Upper lobe of left lung (tissue), 6 donors: ENCODE measurements around the gene TNFRSF14. TPM values are rescaled to one million over a fixed set of nuclear protein-coding genes. Genes with fewer than 3 reads are reported as not detected.
"Not testable (repeated sequence)": the region's sequence is repeated elsewhere in the genome, so short reads cannot be mapped to it uniquely, and the experiment has no call there.

Source experiments
- ATAC-seq, 2 donors: fragments of 200-7000 bp; cut with Tn5 transposase; one replicate each; pipeline ENCODE4 v1.9.1; 2022; ENCODE audit warnings: mild to moderate bottlenecking in 2 of 2, moderate library complexity in 2 of 2; ENCODE audit not compliant: low FRiP score in 2 of 2
- DNase-seq, 2 donors: peaks; one replicate each; pipeline ENCODE4 v3.0.0-alpha.2; 2019 to 2020
- H3K27ac ChIP-seq, 4 donors: fragments of 200-600 bp; sonication (generic); one replicate each; pipeline ENCODE4 v1.5.1; 2016 to 2019
- H3K27me3 ChIP-seq, 4 donors: fragments of 200-600 bp; sonication (generic); one replicate each; pipeline ENCODE4 v1.5.1; 2017 to 2019
- H3K36me3 ChIP-seq, 4 donors: fragments of 200-600 bp; sonication (generic); one replicate each; pipeline ENCODE4 v1.5.1; 2016 to 2019
- H3K4me1 ChIP-seq, 4 donors: fragments of 200-600 bp; sonication (generic); one replicate each; pipeline ENCODE4 v1.5.1; 2018 to 2019
- H3K4me3 ChIP-seq, 4 donors: fragments of 200-600 bp; sonication (generic); one replicate each; pipeline ENCODE4 v1.5.1; 2017 to 2019; ENCODE audit warnings: mild to moderate bottlenecking in 2 of 4, moderate library complexity in 1 of 4
- H3K9me3 ChIP-seq, 4 donors: fragments of 200-600 bp; sonication (generic); one replicate each; pipeline ENCODE4 v1.5.1; 2018 to 2019
- EP300 ChIP-seq, 4 donors: sonication (generic); formaldehyde crosslinking; IDR thresholded peaks; one replicate each; pipeline ENCODE4 v1.5.1; 2017; ENCODE audit warnings: antibody characterized with exemption in 4 of 4, control low read depth in 2 of 4
- POLR2A ChIP-seq, 4 donors: fragments of 450-650 bp; IDR thresholded peaks; one replicate each; pipeline ENCODE4 v1.5.1; 2016 to 2017; ENCODE audit warnings: antibody characterized with exemption in 4 of 4, mild to moderate bottlenecking in 2 of 4
- POLR2AphosphoS5 ChIP-seq, 2 donors: sonication (generic); formaldehyde crosslinking; IDR thresholded peaks; one replicate each; pipeline ENCODE4 v1.5.1; 2017; ENCODE audit warnings: antibody characterized with exemption in 2 of 2
- whole genome bisulfite sequencing, 2 donors: methylation state at CpG; one replicate each; pipeline ENCODE4 v1.1.5; 2017 to 2018; 5-methylcytosine and 5-hydroxymethylcytosine counted together
- total RNA-seq, 6 donors: library from RNA; depleted of rRNA in 4 of 6; stranded (reverse); fragments of >200 nt in 4 of 6; gene quantifications; one replicate each; pipeline versions ENCODE4 v1.1.0 to v1.2.1, GENCODE V29; 2016 to 2021
- TF ChIP-seq, protein P1 (sequence below), 6 experiments: fragments of 450-650 bp in 4 of 6; fragments of 200-600 bp in 2 of 6; sonication (generic) in 2 of 6; IDR thresholded peaks; one replicate each; pipeline ENCODE4 v1.5.1; 2016 to 2019; ENCODE audit warnings: antibody characterized with exemption in 6 of 6
- donor health status: DM: no; HTN: no; CAD: no; lungs with moderate emphysema.
- donor health status: DM: no; HTN: yes; CAD: no; lungs with severe emphysema.

Gene TNFRSF14
- total RNA-seq, 6 donors from 2014 or later = 61.1 to 641 (median 147) TPM

DNA sequence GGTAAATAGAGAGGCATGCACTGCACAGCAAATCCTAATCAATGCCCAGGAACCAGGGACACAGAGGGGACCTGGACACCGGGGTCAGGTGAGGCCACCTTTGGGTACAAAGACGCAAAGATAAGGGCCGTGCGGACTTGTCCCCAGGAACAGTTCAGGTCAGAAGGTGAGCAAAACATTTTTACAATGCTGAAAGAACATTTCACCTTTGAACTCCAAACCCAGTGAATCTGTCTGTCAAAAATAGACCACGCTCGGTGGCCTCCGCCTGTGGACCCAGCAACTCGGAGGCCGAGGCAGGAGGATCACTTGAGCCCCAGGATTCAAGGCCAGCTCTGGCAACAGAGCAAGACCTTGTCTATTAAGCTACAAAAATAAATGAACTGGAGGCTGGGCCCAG, 15.2 kb downstream of the TNFRSF14 start:
- TF ChIP-seq EP300 (IDR thresholded peaks at IDR 0.05) (no peak), POLR2AphosphoS5 (IDR thresholded peaks at IDR 0.05) (no peak), POLR2A (IDR thresholded peaks at IDR 0.05) (no peak)
- TF ChIP-seq, protein P1, sequence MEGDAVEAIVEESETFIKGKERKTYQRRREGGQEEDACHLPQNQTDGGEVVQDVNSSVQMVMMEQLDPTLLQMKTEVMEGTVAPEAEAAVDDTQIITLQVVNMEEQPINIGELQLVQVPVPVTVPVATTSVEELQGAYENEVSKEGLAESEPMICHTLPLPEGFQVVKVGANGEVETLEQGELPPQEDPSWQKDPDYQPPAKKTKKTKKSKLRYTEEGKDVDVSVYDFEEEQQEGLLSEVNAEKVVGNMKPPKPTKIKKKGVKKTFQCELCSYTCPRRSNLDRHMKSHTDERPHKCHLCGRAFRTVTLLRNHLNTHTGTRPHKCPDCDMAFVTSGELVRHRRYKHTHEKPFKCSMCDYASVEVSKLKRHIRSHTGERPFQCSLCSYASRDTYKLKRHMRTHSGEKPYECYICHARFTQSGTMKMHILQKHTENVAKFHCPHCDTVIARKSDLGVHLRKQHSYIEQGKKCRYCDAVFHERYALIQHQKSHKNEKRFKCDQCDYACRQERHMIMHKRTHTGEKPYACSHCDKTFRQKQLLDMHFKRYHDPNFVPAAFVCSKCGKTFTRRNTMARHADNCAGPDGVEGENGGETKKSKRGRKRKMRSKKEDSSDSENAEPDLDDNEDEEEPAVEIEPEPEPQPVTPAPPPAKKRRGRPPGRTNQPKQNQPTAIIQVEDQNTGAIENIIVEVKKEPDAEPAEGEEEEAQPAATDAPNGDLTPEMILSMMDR (IDR thresholded peaks at IDR 0.05) = no peak
- H3K27me3 ChIP-seq = no peaks in the 10 kb centered on the region
- H3K36me3 ChIP-seq = no peaks in the 10 kb centered on the region
- H3K27ac ChIP-seq = no peak overlapping the region
- 92 to 93% methylated on average over 9 of the region's 9 CpGs for WGBS, 2 donors
- peaks cover 0 to 6% (median 2%) of the 10 kb centered on the region in 4 donors for H3K9me3 ChIP-seq
- ATAC-seq (no peak), DNase-seq (no peak)
- H3K4me3 ChIP-seq = no peak overlapping the region
- peaks cover 8 to 11% (median 8%) of the 10 kb centered on the region in 4 donors for H3K4me1 ChIP-seq

DNA sequence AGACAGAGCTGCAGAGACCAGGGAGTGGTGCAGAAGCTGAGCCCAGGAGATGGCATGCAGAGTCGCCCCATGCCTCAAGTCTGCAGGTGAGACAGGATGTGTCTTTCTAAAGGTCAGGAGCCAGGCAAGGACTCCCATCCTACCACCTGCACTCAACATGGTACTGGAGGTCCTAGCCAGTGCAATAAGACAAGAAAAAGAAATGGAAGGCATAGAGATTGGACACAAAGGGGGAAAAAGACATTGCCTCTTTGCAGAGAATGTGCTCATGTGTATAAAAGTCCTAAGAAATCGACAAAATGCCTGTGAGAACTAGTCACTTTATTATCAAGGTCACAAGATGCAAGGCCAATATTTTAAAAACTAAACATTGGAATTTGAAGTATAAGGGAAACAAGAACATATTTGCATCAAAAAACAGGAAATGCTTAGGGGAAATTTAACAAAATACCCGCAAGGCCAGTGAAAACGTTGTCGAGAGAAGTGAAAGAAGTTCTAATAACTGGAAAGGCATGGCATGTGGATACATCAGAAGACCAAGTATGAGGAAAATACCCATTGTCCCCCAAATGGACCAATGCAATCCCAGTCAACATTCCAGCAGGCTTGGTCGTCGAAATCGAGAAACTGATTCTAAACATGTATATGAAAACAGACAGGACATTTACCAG, 17.2 kb downstream of the TNFRSF14 start:
- Histone ChIP-seq H3K36me3 (no peaks in the 10 kb centered on the region), H3K4me3 (no peak overlapping the region), H3K27ac (no peak overlapping the region), H3K27me3 (no peaks in the 10 kb centered on the region), H3K9me3 (peaks cover 0 to 6% (median 2%) of the 10 kb centered on the region in 4 donors), H3K4me1 (peaks cover 23 to 30% (median 25%) of the 10 kb centered on the region in 4 donors)
- TF ChIP-seq POLR2AphosphoS5 (IDR thresholded peaks at IDR 0.05) = no peak
- TF ChIP-seq POLR2A (IDR thresholded peaks at IDR 0.05) = no peak
- DNase-seq (no peak), ATAC-seq (no peak)
- 83 to 85% methylated on average over 8 of the region's 8 CpGs for WGBS, 2 donors

DNA sequence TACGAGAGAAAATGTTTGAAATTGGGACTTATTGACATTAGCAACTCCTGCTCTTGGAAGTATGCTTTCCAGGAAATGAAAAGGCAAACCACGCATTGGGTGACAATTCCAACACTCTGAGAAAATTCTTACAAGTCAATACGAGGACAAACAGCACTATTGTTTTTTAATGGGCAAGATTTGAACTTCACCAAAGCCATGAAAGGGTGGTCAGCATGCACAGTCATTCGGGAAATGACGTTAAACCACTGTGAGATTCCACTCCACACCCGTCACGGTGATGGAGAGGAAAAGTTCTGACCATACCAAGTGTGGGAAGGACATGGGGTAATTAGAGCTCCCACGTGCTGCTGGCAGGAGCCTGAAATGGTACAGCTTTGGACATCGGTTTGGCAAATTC, 18.2 kb downstream of the TNFRSF14 start:
- WGBS, 2 donors = 78 to 81% methylated on average over 9 of the region's 9 CpGs
- Histone ChIP-seq H3K36me3 (no peaks in the 10 kb centered on the region), H3K4me1 (peaks cover 27 to 38% (median 32%) of the 10 kb centered on the region in 4 donors), H3K27me3 (no peaks in the 10 kb centered on the region), H3K27ac (no peak overlapping the region), H3K4me3 (no peak overlapping the region), H3K9me3 (peaks cover 0 to 6% (median 2%) of the 10 kb centered on the region in 4 donors)
- ATAC-seq (no peak), DNase-seq (no peak)
- no peak for TF ChIP-seq POLR2AphosphoS5 (IDR thresholded peaks at IDR 0.05)
- TF ChIP-seq, protein P1 (IDR thresholded peaks at IDR 0.05) = no peak
- TF ChIP-seq EP300 (IDR thresholded peaks at IDR 0.05) = no peak
- no peak for TF ChIP-seq POLR2A (IDR thresholded peaks at IDR 0.05)

DNA sequence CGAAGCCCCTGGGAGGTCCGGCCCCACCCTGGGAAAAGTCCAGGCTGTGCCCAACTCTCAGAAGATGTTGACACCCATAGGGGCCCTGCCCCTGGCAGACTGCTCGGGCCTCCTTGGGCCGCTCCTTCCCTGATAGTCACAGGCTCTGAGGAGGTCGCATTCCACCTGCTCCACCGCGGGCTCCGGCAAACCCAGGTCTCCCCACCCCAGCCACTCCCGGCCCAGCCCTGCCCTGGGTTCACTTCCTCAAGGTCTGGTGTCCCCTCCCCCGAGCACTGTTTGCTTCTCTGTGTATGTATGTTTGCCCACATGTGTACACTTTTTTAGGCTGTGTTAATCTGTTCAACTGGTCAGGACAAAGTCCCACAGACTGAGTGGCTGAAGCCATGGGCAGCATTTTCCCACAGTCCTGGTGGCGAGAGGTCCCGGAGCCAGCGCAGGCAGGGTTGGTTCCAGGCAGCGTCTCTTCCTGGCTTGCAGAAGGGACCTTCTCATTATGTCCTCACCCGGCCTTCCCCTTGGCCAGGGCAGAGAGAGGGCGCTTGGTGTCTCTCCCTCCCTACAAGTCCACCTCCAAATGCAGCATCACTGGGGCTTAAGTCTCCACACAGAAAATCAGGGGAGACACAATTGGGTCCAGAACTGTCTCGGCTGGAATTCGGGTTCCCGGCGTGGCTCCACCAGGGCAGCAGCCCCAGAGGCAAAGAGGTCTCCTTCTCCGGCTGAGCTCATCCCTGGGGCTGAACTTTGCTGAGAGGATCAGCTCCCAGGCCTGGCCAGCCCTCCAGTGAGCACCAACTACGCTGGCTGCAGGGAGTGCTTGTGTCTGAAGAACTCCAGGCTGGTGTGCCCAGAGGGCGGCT, 19.9 kb downstream of the TNFRSF14 start:
- no peaks in the 10 kb centered on the region for H3K27me3 ChIP-seq
- H3K27ac ChIP-seq = peak overlapping the region; percentile 15 to 77 (median 66)
- ATAC-seq (peak; percentile 2 to 57), DNase-seq (peak in 1 of 2 donors; percentile 72)
- no peak overlapping the region for H3K4me3 ChIP-seq
- H3K9me3 ChIP-seq = peaks cover 0 to 6% (median 2%) of the 10 kb centered on the region in 4 donors
- WGBS, 2 donors = 72 to 73% methylated on average over 14 to 22 of the region's 23 CpGs
- no peaks in the 10 kb centered on the region for H3K36me3 ChIP-seq
- TF ChIP-seq POLR2AphosphoS5 (IDR thresholded peaks at IDR 0.05) (no peak), EP300 (IDR thresholded peaks at IDR 0.05) (no peak), POLR2A (IDR thresholded peaks at IDR 0.05) (no peak)
- TF ChIP-seq, protein P1 (IDR thresholded peaks at IDR 0.05) = no peak
- peaks cover 27 to 38% (median 32%) of the 10 kb centered on the region in 4 donors for H3K4me1 ChIP-seq

DNA sequence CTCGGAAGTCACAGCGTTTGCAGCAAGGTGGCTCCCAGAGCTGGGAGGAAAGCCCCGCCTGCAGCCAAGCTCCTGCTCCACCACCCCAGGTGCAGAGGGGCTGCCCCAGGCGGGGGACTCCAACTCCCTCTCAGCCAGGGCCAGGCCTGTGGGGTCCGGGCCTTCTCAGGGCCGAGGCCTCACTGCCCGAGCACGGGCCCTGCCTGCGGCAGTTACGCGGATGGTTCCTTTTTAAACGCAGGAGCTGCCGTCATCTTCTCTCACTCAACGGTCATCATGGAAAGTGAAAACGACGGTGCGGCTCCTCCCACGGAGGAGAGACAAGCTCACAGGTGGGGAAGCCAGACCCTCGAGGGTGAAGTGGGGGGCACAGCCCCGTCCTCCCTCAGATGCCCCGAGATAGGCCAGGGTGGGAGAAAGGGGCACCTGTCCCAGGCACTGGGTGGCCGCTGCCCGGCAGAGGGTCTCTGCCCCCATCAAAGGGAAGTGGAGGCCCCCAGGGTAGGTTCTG, 21.4 kb downstream of the TNFRSF14 start:
- DNase-seq, H3K36me3 ChIP-seq, H3K27me3 ChIP-seq, ATAC-seq, H3K9me3 ChIP-seq: not testable (repeated sequence)
- Histone ChIP-seq H3K4me1 (peaks cover 30 to 40% (median 36%) of the 10 kb centered on the region in 4 donors), H3K4me3 (peak overlapping the region in 3 of 4 donors; percentile 18 to 40 (median 35)), H3K27ac (peak overlapping the region; percentile 88 to 91 (median 90))
- 52 to 91% methylated on average over 3 to 10 of the region's 23 CpGs for WGBS, 2 donors
